ENCODE data around the gene CERS4.
"Not testable (repeated sequence)": the region's sequence is repeated elsewhere in the genome, so short reads cannot be mapped to it uniquely, and the experiment has no call there.

The CERS4 gene

GRCh38 chr19:8210421-8211101, 1.4 kb downstream of the CERS4 start:
- DNase-seq, result no peak

DNA sequence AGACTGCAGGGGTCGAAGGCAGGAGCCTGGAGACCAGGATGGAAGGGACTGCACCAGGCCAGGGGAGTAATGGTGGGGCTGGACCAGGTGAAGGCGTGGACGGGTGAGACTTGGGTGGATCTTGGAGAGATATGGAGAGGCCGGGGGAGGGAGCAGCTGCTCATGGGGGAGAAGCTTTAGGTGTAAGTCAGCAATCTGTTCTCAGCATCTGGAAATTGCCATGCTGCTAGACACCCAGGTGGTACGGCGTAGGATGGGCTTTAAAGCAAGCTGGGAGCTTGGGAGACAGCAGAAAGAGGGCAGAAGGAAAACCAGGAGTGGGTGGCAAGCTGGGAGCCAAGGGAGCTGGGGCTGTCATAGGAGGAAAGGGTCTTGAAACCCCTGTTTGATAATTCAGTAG, 3.0 kb downstream of the CERS4 start:
- DNase-seq, result no peak

DNA sequence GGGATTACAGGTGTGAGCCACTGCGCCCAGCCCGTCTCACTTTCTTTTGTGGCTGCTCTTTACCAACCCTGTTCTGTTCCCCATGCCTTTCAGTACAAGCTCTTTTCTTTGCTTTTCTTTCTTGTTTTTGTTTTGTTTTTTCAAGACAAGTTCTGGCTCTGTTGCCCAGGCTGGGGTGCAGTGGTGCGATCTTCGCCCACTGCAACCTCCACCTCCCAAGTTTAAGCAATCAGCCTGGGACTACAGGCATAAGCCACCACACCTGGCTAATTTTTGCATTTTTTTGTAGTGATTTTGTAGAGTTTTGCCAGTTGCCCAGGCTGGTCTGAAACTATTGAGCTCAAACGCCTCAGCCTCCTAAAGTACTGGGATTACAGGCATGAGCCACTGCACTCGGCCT, 3.7 kb downstream of the CERS4 start:
- no peak for DNase-seq

DNA sequence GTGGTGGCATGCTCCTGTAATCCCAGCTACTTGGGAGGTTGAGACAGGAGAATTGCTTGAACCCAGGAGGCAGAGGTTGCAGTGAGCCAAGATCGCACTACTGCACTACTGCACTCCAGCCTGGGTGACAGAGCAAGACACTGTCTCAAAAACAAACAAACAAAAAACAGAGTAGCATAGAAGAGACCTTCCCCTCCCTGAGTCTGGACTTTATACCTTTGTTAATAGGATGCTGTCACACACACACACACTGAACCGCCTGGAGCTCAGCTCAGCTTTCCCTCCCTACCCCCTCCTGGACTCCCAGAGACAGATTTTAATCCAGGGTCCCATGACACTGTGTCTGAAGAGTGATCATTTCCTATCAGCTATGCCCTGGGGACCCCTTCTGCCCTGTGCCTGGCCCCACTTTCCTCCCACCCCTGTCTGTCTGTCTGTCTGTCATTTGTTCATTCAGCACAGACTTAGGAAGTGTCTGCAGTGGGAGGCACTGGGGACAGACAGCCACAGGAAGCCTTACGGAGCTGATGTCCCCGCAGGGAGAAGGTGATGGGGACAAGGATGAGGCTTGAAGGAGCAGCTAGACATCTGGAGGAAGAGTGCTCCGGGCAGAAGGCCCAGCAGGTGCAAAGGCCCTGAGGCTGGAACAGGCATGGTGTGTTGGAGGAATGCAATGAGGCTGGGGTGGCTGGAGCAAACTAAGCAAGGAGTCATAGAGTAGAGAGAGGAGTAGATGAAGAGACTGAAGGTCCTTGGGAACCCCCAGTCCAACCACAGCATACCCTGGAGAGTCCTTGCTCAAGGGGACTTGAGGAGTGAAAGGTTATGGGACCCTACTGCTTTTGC, 4.9 kb downstream of the CERS4 start:
- no peak for DNase-seq

- DNase-seq, result no peak
Observed at GRCh38 chr19:8214802-8215201, 5.6 kb downstream of the CERS4 start.

DNA sequence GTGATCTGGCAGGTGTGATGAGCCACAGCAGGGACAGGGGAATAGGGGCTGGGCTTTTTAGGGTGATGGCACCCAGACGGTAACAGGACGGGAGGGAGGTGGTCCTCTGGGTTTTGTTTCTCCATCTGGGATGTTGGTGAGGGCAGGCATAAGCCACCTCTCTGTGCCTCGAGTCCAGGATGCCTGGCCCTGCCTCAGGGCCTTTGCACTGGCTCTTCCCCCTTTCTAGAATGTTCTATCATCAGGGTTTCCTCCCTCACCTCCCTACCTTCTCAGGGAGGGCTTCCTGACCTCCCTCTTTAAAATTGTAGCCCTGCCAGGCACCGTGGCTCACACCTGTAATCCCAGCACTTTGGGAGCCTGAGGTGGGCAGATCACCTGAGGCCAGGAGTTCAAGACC, 6.6 kb downstream of the CERS4 start:
- no peak for DNase-seq

GRCh38 chr19:8216357-8216756, 7.2 kb downstream of the CERS4 start:
- no peak for DNase-seq

GRCh38 chr19:8218127-8218526, 9.0 kb downstream of the CERS4 start:
- not testable (repeated sequence) for DNase-seq

GRCh38 chr19:8220481-8220880, 11.3 kb downstream of the CERS4 start:
- DNase-seq, result no peak

DNA sequence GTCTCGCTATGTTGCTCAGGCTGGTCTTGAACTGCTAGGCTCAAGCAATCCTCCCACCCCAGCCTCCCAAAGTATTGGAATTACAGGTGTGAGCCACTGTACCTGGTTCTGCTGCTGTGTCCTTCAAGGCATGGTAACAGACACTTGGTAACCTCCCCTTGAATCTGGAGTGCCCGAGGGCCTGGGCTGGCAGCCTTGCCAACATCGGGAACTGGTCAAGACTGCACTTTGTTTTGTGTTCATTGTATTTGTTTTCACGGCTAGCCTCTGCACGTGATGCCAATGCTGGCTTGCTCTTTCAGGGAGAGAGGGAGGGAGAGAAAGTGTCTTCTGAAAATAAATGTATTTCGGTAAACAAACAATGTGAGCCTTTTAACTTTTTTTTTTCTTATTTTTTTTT, 12.0 kb downstream of the CERS4 start:
- no peak for DNase-seq

- DNase-seq, result not testable (repeated sequence)
Observed at GRCh38 chr19:8223442-8223841, 14.3 kb downstream of the CERS4 start.

DNA sequence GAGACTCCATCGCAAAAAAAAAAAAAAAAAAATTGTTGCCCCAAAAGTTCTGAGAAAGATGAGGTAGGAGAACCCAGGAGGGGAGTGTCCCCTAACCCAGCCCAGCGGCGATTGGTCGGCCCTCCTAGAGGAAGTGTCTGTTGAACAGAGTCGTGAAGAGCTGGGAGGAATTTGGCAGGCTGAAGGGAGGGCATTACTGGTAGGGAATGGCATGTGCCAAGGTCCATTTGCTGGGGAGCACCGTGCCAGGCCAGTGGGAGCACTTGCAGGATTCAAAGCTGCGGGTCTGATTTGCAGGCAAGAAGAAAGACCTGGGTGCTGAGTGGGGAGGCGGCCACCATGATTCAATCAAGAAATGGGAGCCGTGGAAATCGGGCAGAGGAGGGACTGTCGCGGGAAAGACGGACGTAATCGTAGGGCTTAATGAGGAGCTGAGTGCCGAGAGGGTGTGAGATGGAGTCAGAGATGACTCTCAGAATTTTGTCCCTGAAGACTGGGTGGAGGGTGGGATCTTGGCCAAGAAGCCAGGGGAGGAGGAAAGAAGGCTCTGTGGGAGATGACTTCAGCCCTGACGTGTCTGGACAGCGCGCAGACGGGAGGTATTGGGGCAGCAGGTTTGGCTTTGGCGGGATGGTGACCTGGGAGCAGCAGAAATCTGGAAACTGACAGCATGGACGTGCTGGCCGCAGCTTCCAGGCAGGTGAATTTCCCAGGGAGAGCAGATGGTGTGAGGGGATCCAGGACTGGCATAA, 15.4 kb downstream of the CERS4 start:
- no peak for DNase-seq

DNA sequence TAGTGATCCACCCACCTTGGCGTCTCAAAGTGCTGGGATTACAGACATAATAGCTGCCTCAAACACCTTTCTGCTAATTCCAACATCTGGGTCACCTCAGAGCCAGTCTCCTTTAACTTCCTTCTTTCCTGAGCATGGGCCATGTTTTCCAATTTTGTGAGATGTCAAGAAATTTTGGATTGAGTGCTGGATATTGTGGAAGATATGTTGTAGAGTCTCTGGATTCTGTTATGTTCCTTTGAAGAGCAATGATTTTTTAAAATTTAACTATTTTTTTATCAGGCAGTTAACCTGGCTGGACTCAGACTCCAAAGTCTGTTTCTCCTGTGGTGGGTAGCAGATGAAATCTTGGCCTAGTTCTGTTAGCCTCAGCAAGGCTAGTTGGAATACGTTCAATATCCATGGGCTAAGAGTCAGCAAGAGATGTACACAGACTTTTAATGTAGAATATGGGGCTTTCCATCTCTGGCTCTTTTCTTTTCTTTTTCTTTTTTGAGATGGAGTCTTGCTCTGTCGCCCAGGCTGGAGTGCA, 22.0 kb downstream of the CERS4 start:
- no peak for DNase-seq

- DNase-seq, result no peak
Observed at GRCh38 chr19:8233370-8233769, 24.2 kb downstream of the CERS4 start.

- DNase-seq, result no peak
Observed at GRCh38 chr19:8237026-8237425, 27.9 kb downstream of the CERS4 start.

DNA sequence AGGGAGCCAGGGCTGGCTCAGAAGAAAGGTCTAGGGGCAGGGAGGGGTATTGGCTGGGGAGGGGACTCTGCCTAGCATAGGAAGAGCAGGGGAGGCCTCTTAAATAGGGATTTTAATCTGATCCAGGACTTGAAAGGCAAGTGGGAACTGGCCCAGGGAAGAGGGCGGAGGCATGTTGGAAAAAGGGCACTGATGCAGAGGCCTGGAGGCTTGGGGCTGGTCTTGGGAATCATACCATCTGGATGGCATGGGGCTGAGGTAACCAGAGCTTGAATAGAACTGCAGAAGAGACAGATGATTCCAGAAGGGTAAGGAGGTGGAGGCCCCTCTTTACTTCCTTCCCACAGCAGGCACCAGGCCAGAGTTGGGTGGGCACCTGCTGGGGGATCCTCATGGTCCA, 29.1 kb downstream of the CERS4 start:
- no peak for DNase-seq

GRCh38 chr19:8239528-8240273, 30.5 kb downstream of the CERS4 start:
- DNase-seq, result no peak

GRCh38 chr19:8240274-8241229, 31.4 kb downstream of the CERS4 start:
- peak; percentile 64 for DNase-seq

DNA sequence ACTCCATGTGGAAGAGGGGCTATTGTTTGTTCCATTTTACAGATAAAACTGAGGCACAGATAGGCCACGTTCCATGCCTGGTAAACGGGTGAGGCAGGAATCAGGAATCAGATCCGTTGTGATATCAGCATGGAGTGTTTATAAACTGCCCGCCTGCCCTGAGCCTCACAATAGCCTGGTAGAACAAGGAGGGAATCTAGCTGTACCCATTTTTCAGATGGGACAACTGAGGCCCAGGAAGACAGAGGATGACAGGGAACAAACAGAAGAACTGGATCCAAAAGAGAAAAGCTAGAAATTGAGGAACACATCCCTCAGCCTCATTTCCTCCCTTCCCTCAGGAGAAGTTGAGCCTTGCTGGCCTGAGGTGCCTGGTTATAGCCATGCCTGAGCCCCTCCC, 32.5 kb downstream of the CERS4 start:
- DNase-seq, result no peak

DNA sequence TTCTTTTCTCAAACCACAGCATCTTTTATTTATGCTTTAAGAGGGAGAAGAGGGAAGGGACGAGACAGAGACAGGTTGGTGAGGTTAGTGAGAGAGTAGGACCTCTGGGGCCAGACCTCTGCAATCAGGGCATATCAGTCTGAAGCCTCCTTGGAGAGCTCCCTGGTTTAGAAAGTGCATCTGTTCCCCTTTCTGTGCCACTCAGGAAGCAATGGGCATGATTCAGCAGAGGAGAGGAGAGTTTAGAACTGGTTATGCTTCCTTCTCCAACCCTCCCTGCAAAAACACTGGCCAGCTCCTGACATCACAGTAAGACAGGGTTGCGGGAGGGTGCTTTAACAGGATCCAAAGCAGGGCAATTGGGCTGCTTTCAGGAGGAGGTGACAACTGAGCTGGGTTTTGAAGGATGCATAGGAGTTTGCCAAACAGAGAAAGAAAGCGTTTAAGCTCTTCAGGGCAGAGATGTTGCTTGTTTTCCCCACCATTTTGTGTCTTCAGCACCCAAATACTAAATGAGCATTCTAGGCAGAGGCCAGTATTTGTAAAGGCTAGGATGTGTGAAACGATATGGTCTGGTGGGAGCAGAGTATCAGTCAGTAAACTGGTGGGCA, 33.1 kb downstream of the CERS4 start:
- DNase-seq, result no peak

DNA sequence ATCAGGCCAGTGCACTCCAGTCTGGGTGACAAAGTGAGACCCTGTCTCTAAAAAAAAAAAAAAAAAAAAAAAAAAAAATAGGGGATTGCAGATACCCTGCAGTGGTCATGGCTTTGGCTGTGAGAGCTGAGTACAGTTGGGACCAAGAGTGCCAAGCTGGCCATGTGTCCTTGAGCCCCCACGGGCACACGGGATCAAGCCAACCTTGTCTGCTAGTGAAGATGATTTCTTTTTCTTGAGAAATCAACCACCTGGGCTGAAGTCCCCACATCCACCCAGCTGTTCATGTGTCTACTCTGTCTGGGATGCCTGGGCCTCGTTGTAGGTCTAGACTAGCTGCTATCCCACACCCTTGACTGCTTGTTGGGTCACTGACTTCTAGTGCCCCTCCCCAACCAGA, 34.0 kb downstream of the CERS4 start:
- DNase-seq, result no peak
